ENCODE data around the gene FMOD.

The FMOD gene

GRCh38 chr1:203360547-203361185, 9.7 kb upstream of the FMOD start:
- no peak for DNase-seq

GRCh38 chr1:203359010-203359571, 8.2 kb upstream of the FMOD start:
- DNase-seq = no peak

- DNase-seq = no peak
Measured at GRCh38 chr1:203354246-203354645, 3.3 kb upstream of the FMOD start.

- DNase-seq = no peak
Measured at GRCh38 chr1:203353486-203353885, 2.6 kb upstream of the FMOD start.

- no peak for DNase-seq
Measured at GRCh38 chr1:203349773-203350524, 973 bp downstream of the FMOD start.

GRCh38 chr1:203349166-203349565, 1.8 kb downstream of the FMOD start:
- DNase-seq = no peak

- no peak for DNase-seq
Measured at GRCh38 chr1:203346769-203347102, 4.2 kb downstream of the FMOD start.

- DNase-seq = no peak
Measured at GRCh38 chr1:203346060-203346768, 4.7 kb downstream of the FMOD start.

- DNase-seq = no peak
Measured at GRCh38 chr1:203343956-203344754, 6.8 kb downstream of the FMOD start.

GRCh38 chr1:203342192-203342940, 8.6 kb downstream of the FMOD start:
- peak in 5 of 6 experiments; percentile 13 to 42 (median 24) for DNase-seq

GRCh38 chr1:203340112-203340790, 10.7 kb downstream of the FMOD start:
- DNase-seq = peak; percentile 15 to 65 (median 36)

GRCh38 chr1:203338335-203339036, 12.4 kb downstream of the FMOD start:
- peak; percentile 21 to 71 (median 46) for DNase-seq

- DNase-seq = no peak
Measured at GRCh38 chr1:203336097-203336496, 14.8 kb downstream of the FMOD start.

- DNase-seq = no peak
Measured at GRCh38 chr1:203335503-203335902, 15.4 kb downstream of the FMOD start.

- no peak for DNase-seq
Measured at GRCh38 chr1:203331224-203331623, 19.7 kb downstream of the FMOD start.

- no peak for DNase-seq
Measured at GRCh38 chr1:203328714-203329122, 22.2 kb downstream of the FMOD start.

GRCh38 chr1:203327684-203328457, 23.1 kb downstream of the FMOD start:
- peak; percentile 71 to 92 (median 84) for DNase-seq

GRCh38 chr1:203326830-203327683, 23.9 kb downstream of the FMOD start:
- peak; percentile 88 to 94 (median 92) for DNase-seq
